NCI-H1105 (cell line): ENCODE measurements around the gene XCL2.
"Not testable (repeated sequence)": the region's sequence is repeated elsewhere in the genome, so short reads cannot be mapped to it uniquely, and the experiment has no call there.

Source experiments
- DNase-seq: peaks from one replicate; lab custom pipeline; 2025; lab: John Stamatoyannopoulos, UW

The XCL2 gene, protein sequence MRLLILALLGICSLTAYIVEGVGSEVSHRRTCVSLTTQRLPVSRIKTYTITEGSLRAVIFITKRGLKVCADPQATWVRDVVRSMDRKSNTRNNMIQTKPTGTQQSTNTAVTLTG

DNA sequence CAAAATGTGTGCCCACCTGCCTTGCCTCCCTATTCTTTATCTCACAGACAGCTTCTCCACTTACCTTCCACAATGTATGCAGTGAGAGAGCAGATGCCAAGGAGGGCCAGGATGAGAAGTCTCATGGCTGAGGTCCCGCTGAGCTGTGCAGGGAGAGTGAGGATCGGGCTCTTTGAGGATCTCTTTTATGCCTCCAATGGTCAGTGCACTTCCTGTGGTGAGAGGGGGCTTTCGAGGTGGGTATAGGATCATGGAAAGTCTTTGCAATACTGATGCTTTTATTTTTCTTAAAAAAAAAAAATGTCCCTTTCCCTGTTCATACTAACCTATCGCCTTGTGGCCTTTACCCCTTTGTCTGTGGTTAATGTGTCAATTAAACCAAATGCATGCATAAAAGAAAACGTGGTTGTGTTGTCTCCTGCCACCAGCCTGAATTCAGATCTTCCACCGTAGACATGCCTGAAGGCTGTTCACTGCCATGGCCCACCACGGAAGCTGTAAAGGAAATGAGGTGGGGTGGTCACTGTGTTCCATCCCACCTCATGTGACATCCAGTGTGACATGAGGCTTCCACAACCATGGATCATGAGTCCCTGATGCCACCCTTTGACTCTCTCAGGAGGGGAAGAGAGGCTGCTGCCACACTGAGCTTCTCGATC is at the start of gene XCL2:
TSS of gene XCL2 (minus strand) at position 158 of the 659 bp plus-strand sequence. CDS start at position 125, 33 bp downstream.
- DNase-seq: not testable (repeated sequence)

DNA sequence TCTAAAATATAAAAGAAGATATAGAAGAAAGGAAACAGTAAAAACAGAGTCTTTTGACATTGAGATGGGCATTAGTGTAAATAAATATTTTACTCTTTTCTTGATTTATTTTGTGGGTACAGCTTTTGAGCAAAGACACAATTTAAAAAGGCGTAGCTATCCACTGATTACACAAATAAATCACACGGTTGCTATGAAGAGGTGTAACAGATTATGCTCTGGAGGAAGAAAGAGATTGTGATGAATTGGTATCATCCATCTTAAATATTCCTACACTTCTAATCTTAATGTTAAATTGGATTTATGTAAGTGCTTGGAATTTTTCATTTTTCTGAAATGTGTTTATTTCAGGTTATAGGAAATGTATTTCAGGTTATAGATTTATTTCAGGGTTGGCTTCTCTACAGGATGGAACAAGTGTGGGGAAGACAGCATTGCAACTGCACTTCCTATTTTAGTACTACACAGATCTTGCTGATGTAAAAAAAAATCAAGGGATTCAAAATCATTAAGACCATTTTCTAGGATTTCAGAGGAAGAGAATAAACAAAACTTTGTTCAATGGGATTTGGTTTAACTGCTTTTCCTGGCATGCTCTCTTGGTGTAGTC is 47.9 kb upstream of the XCL2 start:
- no peak for DNase-seq

GRCh38 chr1:168591066-168591465 is 47.3 kb upstream of the XCL2 start:
- no peak for DNase-seq

DNA sequence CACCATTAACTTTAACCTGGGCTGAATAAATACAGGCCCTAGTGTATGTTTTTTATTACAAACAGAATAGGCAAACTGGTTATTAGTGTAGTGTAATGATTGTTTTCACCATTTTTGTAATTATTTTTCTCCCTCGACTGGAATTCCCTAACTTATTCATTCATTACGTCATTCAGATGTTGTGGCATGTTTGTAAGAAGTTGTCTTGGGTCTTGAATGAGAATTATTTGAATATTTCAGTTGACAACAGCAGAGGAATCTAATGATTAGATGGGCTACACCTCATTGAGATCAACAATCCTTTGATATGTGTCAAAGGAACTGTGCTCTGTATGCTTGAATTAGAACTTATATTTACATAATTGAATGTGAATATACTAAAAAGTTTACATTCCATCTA is 45.4 kb upstream of the XCL2 start:
- DNase-seq: no peak

- DNase-seq: no peak
Observed at GRCh38 chr1:168585937-168586336, 42.1 kb upstream of the XCL2 start.

- DNase-seq: no peak
Observed at GRCh38 chr1:168585191-168585590, 41.4 kb upstream of the XCL2 start.

GRCh38 chr1:168583571-168583970 is 39.8 kb upstream of the XCL2 start:
- no peak for DNase-seq

- no peak for DNase-seq
Observed at GRCh38 chr1:168582688-168583336, 39.0 kb upstream of the XCL2 start.

GRCh38 chr1:168581817-168582572 is 38.2 kb upstream of the XCL2 start:
- DNase-seq: no peak

GRCh38 chr1:168580991-168581390 is 37.2 kb upstream of the XCL2 start:
- DNase-seq: not testable (repeated sequence)

- DNase-seq: not testable (repeated sequence)
Observed at GRCh38 chr1:168580290-168580689, 36.5 kb upstream of the XCL2 start.

- DNase-seq: not testable (repeated sequence)
Observed at GRCh38 chr1:168578531-168579185, 34.9 kb upstream of the XCL2 start.

DNA sequence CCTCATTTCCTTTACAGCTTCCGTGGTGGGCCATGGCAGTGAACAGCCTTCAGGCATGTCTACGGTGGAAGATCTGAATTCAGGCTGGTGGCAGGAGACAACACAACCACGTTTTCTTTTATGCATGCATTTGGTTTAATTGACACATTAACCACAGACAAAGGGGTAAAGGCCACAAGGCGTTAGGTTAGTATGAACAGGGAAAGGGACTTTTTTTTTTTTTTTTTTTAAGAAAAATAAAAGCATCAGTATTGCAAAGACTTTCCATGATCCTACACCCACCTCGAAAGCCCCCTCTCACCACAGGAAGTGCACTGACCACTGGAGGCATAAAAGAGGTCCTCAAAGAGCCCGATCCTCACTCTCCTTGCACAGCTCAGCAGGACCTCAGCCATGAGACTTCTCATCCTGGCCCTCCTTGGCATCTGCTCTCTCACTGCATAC is 32.5 kb upstream of the XCL2 start, which contains the start of gene XCL1:
TSS of gene XCL1 (plus strand) at position 361 of the 444 bp plus-strand sequence. CDS start at position 394, 33 bp downstream.
- not testable (repeated sequence) for DNase-seq

GRCh38 chr1:168574234-168574633 is 30.4 kb upstream of the XCL2 start:
- DNase-seq: not testable (repeated sequence)

DNA sequence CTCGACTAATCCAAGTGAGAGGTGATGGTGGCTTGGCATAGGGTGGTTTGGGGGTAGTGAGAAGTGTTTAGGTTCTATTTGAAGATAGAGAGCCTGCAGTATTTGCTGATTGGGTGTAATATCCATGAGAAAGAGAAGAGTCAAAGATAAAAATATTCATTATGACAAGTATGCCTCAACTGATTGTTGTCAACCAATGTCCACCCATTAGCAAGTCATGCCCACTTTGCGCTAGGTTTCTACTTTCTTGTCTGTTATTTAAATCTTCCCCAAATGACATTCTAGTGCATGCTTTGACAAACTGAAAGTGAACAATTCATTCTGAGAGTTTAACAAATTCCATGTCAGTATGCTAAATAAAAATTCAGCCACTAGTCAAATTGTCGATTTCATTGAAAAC is 28.8 kb upstream of the XCL2 start:
- DNase-seq: no peak

- no peak for DNase-seq
Observed at GRCh38 chr1:168570652-168571051, 26.9 kb upstream of the XCL2 start.

- no peak for DNase-seq
Observed at GRCh38 chr1:168568346-168568745, 24.5 kb upstream of the XCL2 start.

GRCh38 chr1:168567568-168567967 is 23.8 kb upstream of the XCL2 start:
- DNase-seq: no peak

GRCh38 chr1:168567007-168567406 is 23.2 kb upstream of the XCL2 start:
- DNase-seq: no peak

- DNase-seq: no peak
Observed at GRCh38 chr1:168565825-168566224, 22.0 kb upstream of the XCL2 start.

DNA sequence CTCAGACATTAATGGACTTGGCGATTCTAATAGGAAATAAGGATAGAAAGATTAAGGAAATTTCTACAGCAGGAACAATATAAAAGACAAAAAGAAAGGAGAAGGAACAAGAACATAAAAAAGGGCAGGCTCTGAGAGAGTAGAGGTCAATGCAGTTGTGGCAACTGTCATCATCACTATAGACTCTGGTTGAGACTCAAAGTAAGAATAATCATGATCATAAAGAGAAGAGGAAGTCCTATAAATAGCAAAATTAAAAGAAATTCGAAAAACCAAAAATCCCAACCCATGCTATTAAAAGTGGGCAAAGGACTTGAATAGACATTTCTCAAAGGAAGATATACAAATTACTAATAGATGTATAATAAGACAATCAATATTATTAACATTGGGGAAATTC is 18.2 kb upstream of the XCL2 start:
- no peak for DNase-seq

DNA sequence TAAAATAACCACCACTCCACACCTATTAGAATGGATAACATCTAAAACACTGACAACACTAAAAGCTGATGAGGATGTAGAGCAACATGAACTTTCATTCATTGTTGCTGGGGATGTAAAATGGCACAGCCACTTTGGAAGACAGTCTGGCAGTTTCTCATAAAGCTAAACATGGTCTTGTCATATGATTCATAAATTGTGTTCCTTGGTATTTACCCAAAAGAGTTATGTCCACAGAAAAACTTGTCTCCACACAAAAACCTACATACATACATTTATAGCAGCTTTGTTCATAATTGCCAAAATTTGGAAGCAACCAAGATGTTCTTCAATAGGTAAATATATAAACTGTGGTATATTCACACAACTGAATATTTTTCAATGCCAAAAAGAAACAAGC is 16.6 kb upstream of the XCL2 start:
- DNase-seq: no peak
